HG03457 (cell line): ENCODE data around the gene RHCE.
"Not testable (repeated sequence)": the region's sequence is repeated elsewhere in the genome, so short reads cannot be mapped to it uniquely, and the experiment has no call there.

Experiments
- ATAC-seq: cut with Tn5 transposase; IDR thresholded peaks from one replicate; pipeline ENCODE4 v1.9.1; 2021; ENCODE audit warnings: moderate number of reproducible peaks; ENCODE audit not compliant: unreplicated experiment

The RHCE gene

DNA sequence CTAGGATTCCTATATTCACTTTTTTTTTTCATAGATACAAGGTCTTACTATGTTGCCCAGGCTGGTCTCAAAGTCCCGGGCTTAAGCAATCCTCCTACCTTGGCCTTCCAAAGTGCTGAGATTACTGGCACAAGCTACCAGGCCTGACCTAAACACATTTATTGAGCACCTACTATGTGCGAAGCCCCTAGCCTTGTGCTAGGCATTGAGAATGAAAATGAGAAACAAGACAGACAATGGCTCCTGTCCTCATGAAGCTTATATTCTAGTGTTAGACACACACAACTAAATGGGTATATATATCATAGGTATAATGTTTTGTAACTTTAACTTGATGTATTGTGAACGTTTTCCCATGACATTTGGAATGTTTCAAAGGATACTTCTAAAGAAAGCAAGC lies 71.0 kb downstream of the RHCE start:
- no peak for ATAC-seq

GRCh38 chr1:25347556-25347955 lies 73.1 kb downstream of the RHCE start:
- ATAC-seq = no peak

- ATAC-seq = no peak
Observed at GRCh38 chr1:25343872-25344271, 76.8 kb downstream of the RHCE start.

DNA sequence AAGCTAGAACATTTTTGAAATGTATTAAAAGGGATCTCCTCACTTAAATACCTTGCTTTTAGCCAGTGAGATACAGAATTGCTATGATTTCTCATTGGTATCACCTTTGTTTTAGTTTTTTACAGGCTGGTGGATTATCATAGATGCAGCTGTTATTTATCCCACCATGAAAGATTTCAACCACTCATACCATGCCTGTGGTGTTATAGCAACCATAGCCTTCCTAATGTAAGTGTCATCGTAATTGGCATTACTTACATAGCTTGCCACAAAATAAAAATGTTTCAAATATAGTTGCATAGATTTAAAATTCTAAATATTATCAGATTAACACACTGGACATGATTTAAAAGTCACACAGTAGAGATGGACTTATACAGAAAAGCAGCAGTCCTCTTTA lies 77.8 kb downstream of the RHCE start:
- no peak for ATAC-seq

- ATAC-seq = no peak
Observed at GRCh38 chr1:25341746-25342145, 78.9 kb downstream of the RHCE start.

DNA sequence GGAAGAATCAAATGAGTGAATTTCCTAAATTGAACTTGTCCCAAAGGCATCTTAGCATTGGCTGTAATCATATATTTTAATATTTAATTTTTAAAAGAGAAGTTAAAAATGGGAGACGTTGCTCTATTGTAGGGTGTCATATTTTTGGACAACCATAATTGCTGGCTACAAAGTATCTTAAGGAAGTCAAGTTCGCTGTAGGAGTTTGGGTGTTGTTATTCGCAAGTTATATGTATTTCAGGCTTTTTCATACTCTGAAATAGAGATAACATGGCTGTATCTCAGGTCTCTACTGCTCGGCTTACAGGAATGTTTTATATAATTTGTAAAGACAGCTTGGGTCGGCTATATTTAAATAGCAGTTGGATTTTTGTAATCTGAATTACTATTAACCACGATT lies 81.6 kb downstream of the RHCE start:
- no peak for ATAC-seq

DNA sequence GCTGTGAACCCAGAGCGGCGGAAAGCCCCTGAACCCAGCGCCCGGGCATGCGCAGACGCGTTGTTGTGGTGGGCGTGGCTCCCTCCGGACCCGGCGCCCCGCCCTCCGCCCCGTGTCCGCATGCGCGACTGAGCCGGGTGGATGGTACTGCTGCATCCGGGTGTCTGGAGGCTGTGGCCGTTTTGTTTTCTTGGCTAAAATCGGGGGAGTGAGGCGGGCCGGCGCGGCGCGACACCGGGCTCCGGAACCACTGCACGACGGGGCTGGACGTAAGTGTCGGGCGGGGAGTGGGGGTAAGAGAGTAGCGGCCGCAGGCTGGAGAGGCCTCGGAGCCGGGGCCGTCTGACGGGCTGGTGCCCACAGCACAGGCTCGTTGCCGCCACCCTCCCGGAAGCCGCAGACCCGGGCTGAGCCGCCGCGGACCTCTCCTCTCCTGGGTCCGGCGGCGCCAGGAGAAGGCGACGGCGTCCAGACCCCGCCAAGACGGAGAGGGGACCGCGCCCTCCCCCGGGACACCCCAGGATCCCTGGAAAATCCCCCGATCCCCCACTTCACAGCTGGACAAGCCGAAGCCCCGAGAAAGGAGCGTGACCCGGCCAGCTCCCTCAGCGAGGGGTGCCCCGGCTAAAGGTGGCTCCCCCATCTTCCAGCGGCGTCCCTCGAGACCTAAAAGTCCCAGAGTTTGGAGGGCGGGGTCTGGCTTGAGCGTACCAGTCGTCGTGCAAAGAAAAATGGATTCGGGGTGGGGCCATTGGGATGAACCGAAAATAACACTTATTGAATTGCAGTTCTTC lies 82.2 kb downstream of the RHCE start, which contains the start of gene TMEM50A:
Gene TMEM50A (plus strand): TSS at position 147 of the 794 bp plus-strand sequence. CDS start 2,153 bp downstream, outside the sequence.
- peak; percentile 48 for ATAC-seq

DNA sequence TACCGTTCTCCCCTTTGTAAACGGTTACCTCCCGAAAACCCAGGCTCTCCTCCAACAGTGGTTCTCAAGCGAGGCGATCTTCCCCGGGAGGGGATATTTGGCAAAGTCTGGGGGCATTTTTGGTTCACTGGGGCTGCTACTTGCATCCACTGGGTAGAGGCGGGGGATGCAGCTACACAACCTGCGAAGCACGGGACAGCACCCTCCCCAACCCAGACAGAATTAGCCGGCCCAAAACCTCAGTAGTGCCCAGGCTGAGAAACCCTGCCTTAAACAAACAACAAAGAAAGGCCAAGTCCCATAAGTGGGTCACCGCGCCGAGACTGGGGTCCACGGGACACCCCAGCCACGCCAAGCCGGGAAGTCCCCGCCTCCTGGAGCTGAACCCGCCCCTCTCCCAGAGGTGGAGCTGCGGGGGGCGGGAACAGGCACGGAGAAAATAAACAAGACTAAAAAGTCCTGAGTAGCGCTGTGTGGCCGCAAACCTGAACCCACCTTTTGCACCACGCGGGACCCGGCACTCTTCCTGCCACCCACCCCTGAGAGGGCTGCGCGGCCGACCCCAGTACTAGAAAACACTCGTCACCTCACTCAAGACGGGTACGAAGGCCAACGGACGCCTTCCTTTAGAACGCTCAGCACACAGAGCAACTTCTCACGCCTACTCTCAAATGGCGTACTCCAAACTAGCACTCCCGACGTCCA lies 83.0 kb downstream of the RHCE start:
- ATAC-seq = peak; percentile 33

GRCh38 chr1:25336922-25337354 lies 83.7 kb downstream of the RHCE start:
- peak; percentile 8 for ATAC-seq

- ATAC-seq = not testable (repeated sequence)
Observed at GRCh38 chr1:25329950-25330349, 90.7 kb downstream of the RHCE start.

DNA sequence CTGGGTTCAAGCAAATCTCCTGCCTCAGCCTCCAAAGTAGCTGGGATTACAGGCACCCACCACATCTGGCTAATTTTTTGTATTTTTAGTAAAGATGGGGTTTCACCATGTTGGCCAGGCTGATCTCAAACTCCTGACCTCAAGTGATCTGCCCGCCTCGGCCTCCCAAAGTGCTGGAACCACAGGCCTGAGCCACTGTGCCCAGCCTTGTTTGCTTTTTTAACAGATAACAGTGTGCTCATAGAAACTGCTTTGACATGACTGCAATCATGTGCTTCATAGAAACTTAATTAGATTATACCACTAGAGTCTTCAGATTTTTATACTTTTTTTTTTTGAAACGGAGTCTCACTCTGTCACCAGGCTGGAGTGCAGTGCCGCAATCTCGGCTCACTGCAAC lies 91.3 kb downstream of the RHCE start:
- not testable (repeated sequence) for ATAC-seq

DNA sequence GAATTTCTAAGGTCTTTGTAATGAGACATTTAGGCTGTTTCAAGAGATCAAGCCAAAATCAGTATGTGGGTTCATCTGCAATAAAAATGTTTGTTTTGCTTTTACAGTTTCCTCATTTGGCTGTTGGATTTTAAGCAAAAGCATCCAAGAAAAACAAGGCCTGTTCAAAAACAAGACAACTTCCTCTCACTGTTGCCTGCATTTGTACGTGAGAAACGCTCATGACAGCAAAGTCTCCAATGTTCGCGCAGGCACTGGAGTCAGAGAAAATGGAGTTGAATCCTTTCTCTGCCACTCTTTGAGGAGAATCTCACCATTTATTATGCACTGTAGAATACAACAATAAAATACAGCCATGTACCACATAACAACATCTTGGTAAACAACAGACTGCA lies 91.8 kb downstream of the RHCE start:
- not testable (repeated sequence) for ATAC-seq

DNA sequence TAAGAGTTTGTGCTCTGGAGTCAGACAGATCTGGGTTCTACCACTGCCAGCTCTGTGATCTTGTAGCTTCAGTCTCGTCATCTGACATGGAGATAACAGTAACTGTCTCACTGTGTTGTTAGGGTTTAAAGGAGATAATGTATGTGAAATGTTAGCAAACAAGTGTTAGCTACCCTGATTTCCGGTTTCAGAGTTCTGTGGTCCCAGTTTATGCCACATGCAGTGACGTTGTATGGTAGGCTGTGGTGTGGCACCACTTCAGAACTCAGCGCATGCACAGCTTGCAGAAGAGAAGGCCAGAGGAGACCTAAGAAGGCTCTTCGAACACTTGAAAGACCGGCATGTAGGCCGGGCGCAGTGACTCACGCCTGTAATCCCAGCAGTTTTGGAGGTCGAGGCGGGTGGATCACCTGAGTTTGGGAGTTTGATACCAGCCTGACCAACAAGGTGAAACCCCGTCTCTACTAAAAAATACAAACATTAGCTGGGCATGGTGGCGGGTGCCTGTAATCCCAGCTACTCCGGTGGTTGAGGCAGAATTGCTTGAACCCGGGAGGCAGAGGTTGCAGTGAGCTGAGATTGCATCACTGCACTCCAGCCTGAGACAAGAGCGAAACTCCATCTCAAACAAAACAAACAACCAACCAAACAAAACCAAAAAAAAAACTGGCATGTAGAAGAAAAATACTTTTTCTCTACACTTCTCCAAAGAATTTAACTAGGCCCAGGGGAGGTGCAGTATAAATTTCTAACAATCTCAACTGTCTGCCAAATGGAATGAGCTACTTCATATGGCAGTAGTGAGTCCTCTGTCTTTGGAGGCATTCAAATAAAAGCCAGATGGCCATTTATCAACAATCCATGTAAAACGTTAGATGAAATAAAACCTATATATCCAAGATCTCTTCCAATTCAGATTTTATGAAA lies 92.5 kb downstream of the RHCE start:
- ATAC-seq = not testable (repeated sequence)

GRCh38 chr1:25324407-25324806 lies 96.2 kb downstream of the RHCE start:
- ATAC-seq = not testable (repeated sequence)

DNA sequence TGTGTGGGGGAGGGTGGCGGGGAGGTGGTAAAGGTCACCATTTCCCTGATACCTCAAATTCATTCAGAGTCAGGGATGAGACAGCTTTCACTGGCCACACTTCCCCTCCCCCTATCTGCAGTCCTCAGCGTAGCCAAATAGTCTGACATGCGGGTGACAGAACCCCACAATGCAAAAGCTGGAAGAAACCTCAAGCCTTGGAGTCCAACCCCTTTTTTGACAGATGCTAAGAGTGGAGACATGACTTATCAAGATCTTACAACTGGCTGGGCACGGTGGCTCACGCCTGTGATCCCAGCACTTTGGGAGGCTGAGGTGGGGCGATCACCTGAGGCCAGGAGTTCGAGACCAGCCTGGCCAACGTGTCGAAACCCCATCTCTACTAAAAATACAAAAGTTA lies 98.5 kb downstream of the RHCE start:
- not testable (repeated sequence) for ATAC-seq

DNA sequence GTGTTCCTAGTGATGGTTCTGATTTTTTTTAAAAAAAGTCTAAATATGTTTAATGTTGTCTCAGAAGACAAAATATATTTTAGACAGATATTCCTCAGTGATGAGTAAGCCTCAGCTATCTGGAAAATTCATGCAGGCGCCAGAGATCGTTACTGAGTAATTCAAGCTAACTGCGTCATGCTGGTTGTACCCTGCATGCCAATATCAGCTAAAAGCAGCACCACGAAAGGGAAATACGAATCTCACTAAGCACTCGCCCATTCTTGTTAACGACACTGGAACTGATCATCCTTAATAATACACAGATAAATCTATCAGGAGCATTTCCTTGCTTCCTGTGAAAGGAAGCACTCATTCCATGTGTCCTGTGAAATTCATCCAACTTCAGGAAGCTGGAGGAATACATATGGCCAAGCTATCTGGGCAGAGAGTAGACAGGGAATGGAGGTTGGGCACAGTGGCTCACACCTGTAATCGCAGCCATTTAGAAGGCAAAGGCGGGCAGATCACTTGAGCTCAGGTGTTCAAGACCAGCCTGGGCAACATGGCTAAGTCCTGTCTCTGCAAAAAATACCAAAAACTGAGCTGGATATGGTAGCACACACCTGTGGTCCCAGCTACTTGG lies 100.2 kb downstream of the RHCE start:
- not testable (repeated sequence) for ATAC-seq

- not testable (repeated sequence) for ATAC-seq
Observed at GRCh38 chr1:25312806-25313470, 107.7 kb downstream of the RHCE start.
